Umbilical cord (tissue), 2 donors: ENCODE data around the gene TRIM58. TPM values are rescaled to one million over a fixed set of nuclear protein-coding genes. Genes with fewer than 3 reads are reported as not detected.

Source experiments
- DNase-seq: peaks from one replicate; pipeline ENCODE4 v3.0.0-alpha.2; 2015; ENCODE audit warnings: low spot score
- total RNA-seq: library from RNA; depleted of rRNA; stranded (reverse); fragments of >200 nt; gene quantifications from one replicate; pipeline ENCODE4 v1.2.3, GENCODE V29; 2014; ENCODE audit warnings: low replicate concordance; ENCODE audit not compliant: insufficient read depth

Gene TRIM58, protein sequence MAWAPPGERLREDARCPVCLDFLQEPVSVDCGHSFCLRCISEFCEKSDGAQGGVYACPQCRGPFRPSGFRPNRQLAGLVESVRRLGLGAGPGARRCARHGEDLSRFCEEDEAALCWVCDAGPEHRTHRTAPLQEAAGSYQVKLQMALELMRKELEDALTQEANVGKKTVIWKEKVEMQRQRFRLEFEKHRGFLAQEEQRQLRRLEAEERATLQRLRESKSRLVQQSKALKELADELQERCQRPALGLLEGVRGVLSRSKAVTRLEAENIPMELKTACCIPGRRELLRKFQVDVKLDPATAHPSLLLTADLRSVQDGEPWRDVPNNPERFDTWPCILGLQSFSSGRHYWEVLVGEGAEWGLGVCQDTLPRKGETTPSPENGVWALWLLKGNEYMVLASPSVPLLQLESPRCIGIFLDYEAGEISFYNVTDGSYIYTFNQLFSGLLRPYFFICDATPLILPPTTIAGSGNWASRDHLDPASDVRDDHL
- 7.7 TPM for total RNA-seq

DNA sequence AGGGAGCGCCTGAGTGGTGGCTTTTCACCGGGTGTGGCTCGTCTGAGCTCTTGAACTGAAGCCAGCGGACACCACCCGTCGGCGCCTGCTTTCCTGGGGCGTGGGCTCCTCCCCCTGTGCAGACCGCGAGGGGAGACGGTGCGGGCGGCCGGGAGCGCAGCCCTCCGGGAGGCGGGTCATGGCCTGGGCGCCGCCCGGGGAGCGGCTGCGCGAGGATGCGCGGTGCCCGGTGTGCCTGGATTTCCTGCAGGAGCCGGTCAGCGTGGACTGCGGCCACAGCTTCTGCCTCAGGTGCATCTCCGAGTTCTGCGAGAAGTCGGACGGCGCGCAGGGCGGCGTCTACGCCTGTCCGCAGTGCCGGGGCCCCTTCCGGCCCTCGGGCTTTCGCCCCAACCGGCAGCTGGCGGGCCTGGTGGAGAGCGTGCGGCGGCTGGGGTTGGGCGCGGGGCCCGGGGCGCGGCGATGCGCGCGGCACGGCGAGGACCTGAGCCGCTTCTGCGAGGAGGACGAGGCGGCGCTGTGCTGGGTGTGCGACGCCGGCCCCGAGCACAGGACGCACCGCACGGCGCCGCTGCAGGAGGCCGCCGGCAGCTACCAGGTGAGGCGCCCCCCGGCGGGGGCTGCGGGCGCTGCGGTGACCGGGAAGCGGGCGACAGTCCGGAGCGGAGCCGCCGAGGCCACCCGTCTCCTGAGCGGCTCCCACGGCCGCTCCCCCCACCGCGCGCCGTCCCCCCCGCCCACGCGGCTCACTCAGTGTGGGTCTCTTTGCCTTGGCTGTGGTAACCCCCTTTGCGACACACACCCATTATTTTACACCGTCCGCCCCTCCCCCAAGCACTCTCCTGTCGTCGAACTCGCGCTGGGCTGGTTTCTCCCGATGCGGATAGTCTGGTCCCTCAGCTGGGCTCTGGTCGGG, at the start of gene TRIM58:
TSS of gene TRIM58 (plus strand) at position 119 of the 916 bp plus-strand sequence. CDS start at position 179, 60 bp downstream.
- no peak for DNase-seq

GRCh38 chr1:247812637-247813036, 44.4 kb upstream of the TRIM58 start:
- DNase-seq, result no peak

DNA sequence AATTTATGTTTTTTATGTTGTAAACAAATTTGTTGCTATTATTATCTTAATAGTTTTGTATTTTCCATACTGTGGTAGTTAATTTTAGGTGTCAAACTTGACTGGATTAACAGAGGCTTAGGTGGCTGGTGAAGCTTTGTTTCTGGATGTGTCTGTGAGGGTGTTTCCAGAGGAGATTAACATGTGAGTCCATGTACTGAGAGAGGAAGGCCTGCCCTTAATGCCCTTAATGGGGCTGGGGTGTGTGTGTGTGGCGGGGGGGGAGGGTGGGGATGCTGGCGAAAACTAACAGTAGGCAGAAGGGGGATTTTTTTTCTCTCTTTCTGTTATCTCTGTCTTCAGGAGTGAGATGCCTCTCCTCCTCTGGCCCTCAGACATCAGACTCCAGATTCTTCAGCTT, 34.9 kb upstream of the TRIM58 start:
- no peak for DNase-seq

- DNase-seq, result no peak
These were observed 33.0 kb upstream of the TRIM58 start, which contains the start of gene OR14A16 for GRCh38 chr1:247824023-247824422. OR14A16 (minus strand) TSS chr1:247824119; CDS start chr1:247815729, 8,390 bp downstream.

GRCh38 chr1:247825362-247825761, 31.6 kb upstream of the TRIM58 start:
- DNase-seq, result no peak

DNA sequence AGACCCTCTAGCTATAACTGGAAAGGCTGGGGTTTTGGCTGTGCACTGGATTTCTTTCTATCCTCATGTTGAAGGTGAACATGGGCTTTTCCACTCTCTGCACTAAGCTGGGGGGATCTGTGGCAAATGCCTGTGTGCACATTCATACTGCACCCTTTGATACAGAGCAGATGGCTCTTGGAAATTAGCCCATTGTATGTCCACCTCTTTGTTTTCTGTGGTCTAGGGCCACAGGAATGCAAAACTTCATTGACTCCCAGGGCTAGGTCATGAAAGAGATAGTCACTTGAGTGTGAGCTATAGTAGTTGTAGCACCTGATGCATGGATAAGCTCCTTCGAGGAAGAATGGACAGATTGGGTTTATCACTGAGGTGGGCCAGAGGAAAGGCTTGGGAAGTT, 27.3 kb upstream of the TRIM58 start:
- DNase-seq, result no peak

DNA sequence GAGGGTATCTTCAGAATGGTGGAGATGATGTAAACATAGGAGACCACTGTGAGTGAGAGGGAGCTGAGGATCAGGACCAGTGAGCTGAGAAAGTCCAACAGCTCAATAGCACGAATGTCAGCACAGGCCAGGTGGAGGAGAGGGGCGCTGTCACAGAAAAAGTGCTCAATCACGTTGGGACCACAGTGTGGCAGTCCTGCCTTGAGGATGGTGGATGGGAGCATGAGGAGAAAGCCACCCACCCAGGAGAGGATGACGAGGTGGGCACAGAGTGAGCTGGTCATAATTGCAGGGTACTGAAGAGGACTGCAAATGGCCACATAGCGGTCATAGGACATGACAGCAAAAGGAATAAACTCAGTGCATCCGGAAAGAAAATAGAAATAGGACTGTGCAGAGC, 23.4 kb upstream of the TRIM58 start:
- no peak for DNase-seq

DNA sequence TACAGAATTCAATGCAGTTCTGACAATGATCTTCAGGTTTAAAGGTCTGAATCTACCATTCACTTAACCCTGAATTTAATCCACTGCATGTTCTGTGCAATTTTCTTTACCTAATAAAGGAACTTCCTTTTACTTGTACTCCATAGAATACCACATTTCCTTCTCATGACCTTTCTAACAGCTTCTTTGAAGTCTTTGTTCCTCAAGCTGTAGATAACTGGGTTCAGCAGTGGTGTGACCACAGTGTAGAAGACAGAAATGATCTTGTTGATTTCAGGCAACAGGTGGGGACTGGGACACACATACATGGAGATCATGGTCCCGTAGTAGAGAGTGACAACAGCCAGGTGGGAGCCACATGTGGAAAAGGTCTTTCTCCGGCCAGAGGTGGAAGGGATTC, 16.2 kb upstream of the TRIM58 start:
- no peak for DNase-seq

GRCh38 chr1:247841796-247842195, 15.2 kb upstream of the TRIM58 start, which contains the start of gene OR11L1:
OR11L1 (minus strand) TSS chr1:247841896; CDS start chr1:247841896, 0 bp downstream.
- DNase-seq, result no peak

DNA sequence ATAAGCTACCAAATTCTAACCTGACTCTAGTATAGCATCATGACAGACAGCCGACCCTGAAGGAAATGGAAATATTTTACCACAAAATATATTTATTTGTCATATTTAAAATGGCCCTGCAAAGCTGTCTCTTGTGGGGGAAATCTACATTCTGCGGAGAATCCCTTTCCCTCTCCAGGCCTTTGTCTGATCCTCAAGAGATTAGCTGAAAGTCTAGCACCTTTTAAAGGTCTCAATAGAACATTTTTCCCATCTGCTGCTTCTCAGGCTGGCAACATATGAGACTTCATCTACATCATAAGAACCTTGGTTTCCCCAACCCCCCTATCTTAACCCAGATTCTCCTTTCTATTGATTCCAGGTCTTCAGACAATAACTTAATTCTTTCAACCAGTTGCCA, 13.6 kb upstream of the TRIM58 start:
- no peak for DNase-seq

DNA sequence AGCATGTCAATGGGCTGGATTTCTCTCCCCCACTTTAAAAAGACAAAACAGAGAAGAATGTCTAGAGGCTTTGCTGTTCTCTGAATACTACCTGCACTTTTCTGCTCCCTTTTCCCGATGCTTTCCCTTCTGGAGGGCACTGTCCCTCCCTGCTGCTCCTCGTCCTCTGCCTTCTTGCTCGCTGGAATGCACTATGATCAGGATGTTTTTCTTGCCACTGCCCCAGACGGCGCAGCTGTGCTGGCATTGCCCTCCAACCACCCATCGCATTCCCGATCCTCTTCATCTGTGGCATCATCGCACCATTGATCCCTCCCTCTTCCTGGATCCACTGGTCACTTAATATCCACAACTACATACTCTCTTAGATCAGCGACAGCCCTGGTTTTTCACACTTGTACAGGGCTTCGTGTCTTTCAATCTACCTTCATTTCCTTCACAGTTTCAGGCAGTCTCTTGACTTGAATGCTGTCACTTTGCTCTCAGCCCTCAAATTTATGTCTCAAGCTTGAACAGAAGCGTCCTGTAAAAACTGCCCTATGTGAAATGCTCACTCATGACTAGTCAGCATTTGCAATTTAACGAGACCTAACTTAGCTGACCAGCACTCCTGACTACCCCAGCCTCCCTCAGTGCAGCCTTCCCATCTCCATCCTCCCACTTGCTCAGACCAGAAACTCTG, 11.8 kb upstream of the TRIM58 start:
- no peak for DNase-seq

DNA sequence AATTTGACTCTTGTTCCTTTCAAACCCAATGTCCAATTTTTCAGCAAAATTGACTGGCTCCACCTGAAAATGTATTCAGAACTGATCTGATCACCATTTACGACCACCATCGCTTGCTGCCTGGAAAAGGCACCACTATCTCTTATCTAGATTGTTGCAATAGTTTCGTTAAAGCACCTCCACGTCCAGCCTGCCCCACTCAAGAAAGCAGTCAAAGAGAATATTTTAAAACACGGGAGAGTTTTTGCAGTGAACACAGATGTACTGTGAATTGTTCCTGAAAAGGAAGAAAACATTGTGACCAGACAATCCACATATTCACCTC, 11.3 kb upstream of the TRIM58 start:
- DNase-seq, result no peak

DNA sequence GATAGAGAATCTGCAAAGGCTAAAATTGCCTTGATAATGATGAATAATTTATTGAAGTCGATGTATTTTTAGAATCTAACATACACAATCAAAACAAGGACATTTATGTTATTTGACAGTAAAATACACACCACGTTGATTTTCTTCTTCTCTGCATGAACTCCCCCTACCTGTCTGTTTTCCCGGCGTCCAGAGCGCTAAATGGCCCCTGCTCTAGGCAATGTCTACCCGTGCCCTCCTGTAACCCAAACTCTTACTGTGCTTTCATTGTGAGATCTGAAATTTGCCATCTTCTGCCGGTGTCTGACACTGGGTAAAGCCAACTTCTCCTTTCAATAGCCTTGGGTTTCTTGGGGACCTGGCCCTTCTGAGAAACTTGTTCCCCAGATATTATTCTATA, 8.6 kb upstream of the TRIM58 start:
- DNase-seq, result no peak

DNA sequence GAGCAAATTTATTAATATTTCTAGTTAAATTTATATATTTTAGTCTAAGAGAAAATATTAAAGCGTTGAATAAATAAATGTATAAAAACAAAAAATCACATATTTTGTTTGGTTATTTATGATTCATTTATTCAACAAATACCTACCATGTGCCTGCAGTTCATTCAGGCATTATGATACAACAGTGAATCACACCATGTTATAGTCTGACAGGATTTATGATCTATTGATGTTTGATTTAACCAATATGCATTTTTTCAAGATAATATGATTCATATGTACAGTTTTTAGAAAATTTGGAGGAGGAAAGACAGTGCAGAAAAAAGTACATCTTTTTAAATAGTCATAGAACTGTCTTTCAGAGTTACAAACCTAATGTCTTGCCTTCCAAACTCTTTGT, 7.4 kb upstream of the TRIM58 start:
- DNase-seq, result no peak

DNA sequence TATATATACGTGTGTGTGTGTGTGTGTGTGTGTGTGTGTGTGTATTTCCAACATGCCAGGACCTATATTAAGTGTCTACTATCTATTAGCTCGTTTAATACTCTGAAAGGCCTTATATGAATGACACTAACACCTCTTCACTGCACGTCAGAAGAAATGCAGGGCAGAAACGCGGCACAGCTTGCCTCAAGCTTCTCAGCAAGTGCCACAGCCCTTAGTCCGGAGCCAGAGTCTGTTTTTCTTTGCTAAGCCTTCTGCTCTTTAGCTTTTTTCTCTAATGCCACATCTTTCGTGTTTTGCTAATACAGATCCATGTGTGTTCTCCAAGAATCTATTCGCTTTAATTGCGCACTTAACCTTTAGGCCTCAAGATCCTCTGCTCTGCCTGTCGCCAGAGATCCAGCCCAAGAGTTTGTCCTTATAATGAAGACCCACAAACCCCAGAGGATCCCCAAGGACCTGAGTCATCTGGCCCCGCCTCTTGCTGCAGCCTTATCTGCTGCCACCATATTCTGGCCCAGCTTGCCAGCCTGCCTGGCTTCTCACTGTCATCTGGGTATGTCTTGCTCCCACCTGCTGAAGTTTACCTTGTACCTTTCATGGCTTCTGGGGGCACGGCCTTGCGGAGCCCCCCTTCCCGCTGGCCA, 2.0 kb upstream of the TRIM58 start:
- DNase-seq, result no peak

GRCh38 chr1:247855911-247856310, 1.1 kb upstream of the TRIM58 start:
- no peak for DNase-seq

DNA sequence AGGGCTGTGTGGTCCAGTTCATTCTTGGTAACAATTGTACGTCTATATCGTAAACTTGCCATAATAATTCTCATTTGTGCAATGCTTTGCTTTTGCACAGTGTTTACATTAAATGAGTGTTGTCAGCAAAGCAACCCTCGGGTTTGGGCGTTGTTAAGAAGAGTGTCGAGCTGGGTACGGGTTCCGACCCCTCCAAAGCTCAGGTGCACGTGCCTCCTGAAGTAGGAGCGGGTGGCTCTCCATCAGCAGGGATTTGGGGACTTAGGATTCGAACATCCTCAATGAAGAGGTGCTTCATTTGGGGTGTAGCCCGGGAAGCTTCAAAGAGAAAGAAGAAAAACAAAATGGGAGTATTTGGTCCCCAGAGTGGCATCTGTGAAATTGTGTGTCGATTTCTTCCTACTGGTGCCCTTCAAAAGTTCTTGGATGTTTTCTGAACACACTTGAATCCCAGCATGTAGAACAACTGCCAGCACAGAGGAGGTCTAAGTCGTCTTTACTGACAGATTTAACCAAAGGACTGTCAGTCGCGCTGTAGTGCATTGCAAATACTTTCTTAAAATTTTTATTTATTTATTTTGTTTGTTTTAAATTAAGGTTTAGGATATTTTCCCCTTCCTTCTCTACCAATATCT, 1.1 kb downstream of the TRIM58 start:
- no peak for DNase-seq

GRCh38 chr1:247862756-247863155, 5.8 kb downstream of the TRIM58 start:
- DNase-seq, result no peak

DNA sequence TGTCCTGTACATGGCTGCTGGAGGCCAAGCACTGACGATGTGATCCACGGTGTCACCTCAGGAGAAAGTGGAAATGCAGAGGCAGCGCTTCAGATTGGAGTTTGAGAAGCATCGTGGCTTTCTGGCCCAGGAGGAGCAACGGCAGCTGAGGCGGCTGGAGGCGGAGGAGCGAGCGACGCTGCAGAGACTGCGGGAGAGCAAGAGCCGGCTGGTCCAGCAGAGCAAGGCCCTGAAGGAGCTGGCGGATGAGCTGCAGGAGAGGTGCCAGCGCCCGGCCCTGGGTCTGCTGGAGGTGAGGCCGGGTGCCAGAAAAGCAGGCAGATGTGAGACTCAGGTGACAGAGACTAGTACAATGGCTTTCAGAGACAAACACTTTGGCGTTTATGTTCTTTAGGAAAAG, 7.7 kb downstream of the TRIM58 start:
- DNase-seq, result no peak

GRCh38 chr1:247865416-247865815, 8.4 kb downstream of the TRIM58 start:
- no peak for DNase-seq

GRCh38 chr1:247883346-247883745, 26.4 kb downstream of the TRIM58 start:
- no peak for DNase-seq
